HG02981 (cell line): ENCODE data around the gene CHCHD6.

ENCODE experiments used
- ATAC-seq: cut with Tn5 transposase; IDR thresholded peaks from one replicate; pipeline ENCODE4 v1.9.1; 2021; ENCODE audit warnings: mild to moderate bottlenecking, moderate library complexity; ENCODE audit not compliant: unreplicated experiment

CHCHD6 gene

DNA sequence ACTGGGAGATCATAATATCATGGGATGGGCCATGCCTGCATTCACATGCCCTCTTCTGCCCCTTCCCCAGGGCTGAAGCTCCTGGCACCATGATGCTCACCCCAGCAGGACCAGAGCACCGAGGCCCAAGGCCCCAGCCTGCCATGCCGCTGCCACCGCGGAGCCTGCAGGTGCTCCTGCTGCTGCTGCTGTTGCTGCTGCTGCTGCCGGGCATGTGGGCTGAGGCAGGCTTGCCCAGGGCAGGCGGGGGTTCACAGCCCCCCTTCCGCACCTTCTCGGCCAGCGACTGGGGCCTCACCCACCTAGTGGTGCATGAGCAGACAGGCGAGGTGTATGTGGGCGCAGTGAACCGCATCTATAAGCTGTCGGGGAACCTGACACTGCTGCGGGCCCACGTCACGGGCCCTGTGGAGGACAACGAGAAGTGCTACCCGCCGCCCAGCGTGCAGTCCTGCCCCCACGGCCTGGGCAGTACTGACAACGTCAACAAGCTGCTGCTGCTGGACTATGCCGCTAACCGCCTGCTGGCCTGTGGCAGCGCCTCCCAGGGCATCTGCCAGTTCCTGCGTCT is 284.5 kb downstream of the CHCHD6 start:
- ATAC-seq: no peak

DNA sequence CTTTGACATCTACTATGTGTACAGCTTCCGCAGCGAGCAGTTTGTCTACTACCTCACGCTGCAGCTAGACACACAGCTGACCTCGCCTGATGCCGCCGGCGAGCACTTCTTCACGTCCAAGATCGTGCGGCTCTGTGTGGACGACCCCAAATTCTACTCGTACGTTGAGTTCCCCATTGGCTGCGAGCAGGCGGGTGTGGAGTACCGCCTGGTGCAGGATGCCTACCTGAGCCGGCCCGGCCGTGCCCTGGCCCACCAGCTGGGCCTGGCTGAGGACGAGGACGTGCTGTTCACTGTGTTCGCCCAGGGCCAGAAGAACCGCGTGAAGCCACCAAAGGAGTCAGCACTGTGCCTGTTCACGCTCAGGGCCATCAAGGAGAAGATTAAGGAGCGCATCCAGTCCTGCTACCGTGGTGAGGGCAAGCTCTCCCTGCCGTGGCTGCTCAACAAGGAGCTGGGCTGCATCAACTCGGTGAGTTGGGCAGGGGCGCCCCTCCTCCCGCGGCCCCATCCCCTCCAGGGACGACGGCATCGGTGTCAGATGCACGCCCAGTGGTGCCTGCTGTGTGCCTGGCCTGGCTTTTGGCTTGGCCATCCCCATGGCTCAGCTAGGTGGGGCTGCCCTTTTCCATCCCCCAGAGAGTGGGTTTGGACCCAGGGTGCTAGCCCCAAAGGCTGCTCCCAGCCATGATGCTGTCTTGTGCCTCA is 285.4 kb downstream of the CHCHD6 start:
- ATAC-seq: no peak

DNA sequence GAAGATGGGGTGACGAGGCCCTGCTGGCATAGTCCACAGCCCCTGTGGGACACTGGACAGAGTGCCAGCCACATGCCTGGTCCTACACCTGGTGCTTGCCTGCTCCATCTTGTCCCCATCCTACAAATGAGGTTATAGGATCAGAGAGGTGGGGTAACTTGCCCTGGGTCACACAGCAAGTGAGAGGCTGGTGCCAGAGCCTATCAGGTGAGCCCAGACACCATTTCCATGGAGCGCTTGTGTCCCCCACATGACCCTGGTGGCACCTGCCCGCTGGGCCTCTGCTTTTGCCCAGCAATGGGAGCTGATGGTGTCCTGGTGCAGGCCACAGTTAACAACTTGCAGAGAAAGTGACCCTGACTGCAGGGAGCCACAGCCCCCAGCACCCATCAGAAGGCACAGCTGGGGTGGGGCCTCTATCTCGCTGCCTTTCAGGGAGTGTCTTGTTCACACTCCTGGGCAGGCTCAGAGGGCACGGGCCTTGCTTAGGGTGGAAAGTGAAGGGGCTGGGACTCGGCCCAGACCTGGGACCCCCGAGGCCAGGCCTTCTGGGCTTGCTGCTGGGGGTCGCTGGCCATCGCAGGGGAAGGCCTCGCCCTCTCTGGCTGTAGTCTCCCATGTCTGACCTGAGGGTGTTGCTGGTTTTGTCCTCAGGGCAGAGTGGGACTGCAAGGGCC is 286.1 kb downstream of the CHCHD6 start:
- no peak for ATAC-seq

DNA sequence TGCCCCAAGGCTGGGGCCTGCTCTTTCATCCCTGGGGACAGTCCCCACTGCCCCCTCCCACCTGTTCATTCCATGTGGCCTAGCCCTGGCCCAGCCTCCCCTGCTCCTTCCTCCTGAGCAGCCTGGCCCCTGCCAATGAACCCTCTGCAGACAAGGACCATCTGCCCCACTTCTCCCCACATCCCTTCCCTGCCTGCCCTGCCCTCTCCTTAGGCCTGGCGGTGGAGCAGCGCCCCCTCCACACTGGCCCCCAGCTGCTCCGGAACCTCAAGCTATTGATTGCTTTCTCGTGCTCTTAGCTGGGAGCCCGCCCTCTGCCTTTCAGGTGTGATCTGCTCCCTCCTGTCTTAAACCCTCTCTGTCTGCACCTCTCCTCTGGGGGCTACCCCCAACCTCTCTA is 286.9 kb downstream of the CHCHD6 start:
- ATAC-seq: no peak

DNA sequence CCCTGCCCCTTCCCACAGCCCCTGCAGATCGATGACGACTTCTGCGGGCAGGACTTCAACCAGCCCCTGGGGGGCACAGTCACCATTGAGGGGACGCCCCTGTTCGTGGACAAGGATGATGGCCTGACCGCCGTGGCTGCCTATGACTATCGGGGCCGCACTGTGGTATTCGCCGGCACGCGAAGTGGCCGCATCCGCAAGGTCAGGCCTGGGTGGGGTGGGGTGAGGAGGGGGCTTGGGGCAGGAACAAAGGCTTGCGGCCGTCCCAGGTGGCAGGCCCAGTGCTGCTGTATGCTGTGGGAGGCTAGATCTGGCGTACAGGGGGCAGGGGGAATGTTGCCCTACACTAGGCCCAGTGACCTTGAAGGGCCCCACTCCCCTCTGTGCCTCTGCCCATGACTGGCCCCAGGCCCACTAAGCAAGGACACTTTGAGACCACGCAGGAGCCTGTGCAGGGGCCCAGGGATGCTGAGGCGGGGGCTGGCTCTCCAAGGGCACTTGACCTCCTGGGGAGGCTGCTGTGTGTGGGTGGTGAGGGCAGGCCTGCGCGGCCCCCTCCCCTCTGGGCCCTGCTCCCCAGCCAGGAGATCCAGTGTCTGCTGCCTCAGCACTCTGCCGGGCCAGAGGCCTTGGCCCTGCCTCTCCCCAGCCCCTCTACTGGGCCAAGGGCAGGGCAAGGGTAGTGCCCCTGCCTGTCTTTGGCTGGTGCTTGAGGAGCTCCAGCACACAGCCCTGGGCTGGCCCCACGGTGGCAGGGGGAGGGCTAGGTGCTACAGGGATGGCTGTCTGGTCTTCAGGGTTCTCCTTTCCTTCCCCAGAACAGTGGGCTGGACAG is 287.5 kb downstream of the CHCHD6 start:
- no peak for ATAC-seq

DNA sequence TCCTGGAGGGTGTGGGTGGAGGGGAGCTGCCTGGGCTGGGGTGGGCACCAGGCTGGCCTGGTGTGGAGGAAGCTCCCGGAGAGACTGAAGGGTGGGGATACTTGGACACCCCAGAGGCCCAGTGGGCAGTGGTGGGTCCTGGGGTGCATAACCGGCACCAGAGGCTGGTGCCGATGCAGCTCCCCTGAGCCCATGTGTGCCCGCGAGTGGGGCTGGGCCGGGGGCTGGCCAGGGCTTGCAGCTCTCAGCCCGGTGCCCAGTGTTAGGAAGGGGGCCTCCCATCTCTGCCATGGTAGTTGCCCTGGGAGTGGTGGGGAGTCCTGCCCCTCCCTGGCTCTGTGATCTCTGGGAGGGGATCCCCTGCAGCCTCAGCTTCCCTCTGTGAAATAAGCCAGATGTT is 288.2 kb downstream of the CHCHD6 start:
- no peak for ATAC-seq

DNA sequence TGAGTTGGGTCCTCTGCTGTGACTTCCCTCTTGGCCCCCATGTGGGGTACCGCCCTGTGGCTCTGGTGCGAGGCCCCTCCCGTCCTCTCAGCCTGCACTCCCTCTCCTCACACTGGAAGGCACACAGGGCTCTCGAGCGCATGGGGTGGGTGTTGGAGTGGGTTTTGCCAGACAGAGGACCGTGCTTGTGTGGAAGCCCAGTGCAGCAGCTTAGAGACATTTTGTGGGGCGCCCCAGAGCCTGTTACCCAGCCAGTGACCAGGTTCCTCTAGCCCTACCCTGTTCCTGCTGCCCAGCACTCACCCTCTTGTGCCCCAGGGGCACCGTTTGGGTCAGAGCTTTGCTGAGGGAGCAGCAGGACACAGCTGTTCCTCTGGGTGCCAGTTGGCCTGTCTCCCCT is 288.7 kb downstream of the CHCHD6 start:
- ATAC-seq: no peak

DNA sequence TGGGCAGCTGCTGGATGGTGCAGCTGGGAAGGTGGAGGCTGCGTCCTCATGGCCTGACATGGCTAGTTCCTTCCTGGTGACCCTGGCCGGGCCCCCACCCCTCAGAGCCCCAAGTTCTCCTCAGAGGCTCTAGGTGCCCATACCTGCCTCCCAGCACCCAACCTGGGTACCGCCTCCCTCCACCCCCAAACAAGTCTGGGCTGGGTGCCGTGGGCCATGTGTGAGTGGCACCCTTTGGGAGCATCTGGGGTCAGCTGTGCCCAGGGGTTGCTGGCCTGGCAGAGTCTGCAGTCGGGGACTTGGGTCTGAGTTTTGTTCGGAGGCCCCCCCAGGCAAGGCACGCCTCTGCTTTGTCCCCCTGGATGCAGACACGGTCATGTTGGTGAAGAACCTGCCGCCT is 289.4 kb downstream of the CHCHD6 start:
- no peak for ATAC-seq

DNA sequence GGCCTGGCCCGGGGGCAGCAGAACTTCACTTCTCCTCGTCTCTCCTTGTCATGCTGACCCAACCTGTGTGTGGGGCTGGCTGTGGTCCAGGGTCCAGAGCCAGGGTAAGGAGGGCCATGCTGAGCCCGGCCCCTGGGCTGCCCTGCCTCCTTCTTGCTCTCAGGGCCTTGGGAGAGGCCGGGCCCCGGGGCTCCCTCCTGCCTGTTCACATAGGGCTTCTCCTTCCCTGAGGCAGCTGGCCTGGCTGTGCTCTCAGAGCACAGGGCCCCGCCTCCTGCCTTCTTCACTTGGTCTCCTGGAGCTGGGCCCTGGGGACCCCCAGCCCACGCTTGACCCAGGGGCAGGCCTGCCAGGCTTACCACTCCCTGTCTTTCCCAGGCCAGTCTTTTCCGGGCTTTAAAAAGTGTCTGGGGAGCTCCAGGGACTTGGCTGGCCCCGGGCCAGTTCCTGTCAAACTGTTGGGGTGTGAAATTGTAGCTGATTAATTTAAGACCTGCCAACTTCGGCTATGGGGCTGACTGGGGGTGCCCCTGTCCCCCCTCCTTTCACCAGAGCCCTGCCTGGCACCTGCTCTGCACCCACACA is 290.7 kb downstream of the CHCHD6 start:
- ATAC-seq: no peak

DNA sequence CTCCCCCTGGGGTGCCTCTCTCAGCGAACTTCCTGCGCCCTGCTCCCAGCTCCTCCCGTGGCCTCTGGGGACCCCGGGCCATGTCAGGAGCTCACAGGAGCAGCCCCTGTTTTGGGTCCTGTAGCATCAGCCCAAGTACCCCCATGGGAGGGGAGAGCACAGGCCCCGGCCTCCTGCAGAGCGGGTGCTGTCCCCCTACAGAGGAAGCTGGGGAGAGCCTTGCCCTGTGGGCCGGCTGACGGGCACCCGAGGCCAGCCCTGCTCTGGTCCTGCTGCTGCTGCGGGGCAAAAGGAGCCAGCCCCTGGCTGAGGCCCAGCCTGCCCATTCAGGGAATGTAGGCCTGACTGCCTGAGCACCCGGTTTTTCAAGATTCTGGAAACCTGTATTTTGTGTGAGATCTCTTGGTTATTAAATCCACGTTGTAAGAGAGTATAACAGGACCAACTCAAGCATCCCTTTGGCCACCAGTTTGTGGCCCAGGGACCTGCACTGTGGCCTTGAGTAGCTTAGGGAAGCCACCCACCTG is 291.3 kb downstream of the CHCHD6 start:
- ATAC-seq: no peak

DNA sequence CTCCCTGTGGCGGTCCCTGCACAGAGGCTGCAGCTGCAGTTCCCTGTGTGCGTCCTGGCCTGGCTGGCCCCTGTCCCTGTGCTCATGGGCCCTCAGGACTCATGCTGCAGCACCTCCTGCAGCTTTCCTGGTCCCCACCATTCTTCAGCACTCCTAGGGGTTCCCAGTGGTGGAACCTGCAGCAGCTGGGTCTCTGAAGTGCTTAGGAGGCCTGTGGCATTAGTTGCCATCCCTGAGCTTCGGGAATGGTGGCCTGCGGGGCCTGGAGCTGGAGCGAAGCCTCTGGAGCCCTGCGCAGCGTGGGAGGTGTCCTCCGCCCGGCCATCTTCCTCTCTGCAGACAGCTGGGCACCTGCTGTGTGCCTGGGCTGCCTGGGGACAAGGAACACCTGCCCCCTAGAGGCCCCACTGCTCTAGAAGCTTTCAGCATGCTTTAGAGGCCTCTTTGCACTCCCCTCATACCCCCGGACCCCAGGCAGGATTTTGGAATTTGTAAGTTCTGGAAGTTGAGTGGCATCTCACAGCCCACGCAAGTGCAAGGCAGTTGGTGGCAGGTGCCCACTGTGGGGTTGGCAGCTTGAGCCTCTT is 292.0 kb downstream of the CHCHD6 start:
- no peak for ATAC-seq

DNA sequence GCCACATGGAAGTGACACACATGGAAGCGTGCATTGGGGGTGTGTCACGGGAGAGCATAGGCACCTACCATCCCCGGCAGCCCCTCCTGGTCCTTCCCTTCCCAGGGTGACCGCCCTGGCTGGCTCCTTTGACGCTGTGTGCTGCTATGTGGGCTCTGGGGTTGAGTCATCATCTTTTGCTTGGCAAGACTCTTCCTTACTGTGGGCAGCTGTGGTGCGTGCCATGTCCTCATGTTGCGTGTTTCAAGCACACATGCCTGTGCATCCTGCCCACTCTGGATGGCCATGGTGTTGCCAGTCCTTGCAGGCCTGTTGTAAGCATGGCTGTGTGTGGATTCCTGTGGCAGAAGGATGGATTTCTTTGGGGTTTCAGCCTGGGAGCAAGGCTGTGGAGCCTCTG is 292.9 kb downstream of the CHCHD6 start:
- no peak for ATAC-seq

DNA sequence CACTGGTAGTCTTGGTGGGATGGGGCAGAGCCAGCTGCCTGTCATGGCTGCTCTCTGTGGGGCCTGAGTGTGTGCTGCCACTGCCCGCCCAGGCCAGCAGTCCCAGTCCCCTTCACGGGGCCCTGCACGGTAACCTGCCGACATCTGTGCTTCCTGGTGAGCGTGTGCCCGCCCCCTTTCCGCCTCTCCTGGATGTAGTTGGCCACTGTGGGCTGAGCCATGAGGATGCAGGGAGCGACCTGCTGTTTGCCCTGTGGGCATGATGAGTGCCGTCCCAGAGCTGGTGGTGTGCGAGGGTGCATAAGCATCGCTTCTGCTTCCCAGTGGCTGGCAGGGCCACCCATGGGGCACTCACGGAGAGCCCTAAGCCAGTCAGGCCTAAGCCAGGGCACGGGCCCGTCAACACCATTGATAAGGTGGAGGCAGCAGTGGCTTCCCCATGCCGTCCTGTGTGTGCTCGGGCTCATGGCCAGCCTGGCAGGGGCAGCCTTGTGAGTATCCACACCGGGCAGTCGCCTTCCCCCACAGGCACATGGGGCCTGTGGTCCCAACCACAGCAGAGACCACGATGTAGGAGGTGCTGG is 293.5 kb downstream of the CHCHD6 start:
- ATAC-seq: no peak

DNA sequence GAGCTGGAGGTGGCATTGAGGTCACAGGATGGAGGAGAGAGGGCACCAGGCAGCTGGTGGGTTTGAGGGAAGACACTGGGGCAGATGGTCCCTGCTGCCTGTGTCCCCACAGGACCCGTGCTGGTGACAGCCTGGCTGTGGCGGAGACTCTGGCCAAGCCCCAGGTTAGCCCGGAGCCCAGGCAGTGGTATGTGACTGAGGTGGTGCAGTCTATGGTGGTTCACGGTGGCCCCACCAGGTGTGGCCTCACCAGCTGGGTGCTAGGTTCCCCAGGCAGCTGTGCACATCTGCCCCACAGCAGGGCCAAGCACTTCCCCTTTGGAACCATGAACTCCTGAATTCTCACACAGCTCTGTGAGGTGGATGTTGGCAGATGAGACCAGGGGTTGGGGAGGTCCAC is 294.3 kb downstream of the CHCHD6 start:
- no peak for ATAC-seq

DNA sequence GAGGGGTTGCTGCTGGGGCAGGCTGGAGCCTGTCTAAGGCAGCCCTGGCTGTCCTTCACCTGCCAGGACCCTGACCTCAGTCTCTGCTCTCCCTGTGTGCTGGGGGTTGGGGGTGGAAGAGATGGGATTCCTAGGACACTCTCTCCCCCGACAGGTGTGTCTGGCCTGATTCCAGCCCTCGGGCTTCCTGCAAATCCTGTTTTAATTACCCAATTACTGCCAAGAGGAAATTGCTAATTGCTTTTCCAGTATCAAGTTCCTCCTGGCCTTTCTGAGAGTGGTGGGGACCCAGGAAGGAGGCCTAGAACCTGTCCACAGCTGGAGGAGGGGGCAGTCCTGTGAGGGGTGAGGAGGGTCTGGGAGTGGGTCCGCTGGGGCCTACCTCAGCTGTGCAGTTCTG is 294.7 kb downstream of the CHCHD6 start:
- ATAC-seq: no peak

DNA sequence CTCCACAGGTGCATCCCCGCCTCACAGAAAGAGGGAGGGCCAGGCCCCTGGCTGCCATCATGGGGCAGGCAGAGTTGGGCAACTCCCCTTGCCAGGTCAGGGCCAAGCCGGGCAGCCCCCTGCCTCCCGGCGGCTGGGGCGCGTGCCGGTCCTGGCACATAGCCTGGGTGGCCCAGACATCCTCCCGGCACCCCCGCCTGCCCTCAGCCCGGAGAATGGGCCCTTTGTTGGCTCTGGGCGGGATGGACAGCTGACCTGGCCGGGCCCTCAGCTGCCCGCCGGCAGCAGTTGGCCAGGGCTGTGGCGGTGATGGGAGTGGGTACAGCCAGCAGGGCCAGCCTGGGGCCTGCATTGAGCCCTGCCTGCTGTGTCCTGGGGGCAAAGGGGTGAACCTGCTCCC is 295.3 kb downstream of the CHCHD6 start:
- ATAC-seq: no peak

DNA sequence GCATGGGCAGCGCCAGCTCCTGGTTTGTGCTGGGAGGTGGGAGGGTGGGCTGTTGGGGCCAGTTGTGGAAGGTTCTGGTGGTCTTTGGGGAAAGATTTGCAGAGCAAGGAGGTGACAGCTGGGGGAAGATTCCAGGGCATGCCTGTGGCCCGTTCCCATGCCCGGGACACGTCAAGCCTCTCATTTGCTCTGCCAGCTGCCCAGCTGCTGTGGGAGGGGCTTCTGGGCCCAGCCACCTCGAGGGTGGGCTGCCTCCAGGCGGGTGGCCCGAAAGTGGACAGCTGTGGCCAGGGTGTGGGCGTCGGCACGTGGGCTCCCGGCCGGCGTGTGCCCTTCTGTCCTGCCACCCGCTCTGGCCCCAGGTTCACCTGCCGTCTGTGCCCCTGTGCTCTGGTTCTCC is 296.1 kb downstream of the CHCHD6 start:
- no peak for ATAC-seq

DNA sequence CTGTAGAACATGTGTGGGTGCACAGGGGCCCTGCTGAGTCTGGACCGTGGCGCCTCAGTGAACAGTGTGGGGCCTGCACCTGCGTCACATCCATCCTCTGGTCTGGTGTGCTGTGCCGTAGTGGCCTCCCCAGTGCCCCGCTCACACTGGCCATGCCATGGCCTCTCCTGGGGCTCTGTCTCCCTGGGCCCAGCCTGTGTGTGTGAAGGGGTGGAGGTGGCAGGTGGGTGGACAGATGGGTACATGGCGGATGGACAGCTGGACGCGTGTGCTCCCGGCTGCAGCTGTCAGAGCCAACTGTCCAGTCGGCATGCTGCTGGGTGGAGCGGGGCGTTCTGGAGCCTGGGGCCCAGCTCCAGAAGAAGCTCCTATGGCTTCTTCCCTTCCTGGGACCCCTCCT is 296.7 kb downstream of the CHCHD6 start:
- no peak for ATAC-seq

DNA sequence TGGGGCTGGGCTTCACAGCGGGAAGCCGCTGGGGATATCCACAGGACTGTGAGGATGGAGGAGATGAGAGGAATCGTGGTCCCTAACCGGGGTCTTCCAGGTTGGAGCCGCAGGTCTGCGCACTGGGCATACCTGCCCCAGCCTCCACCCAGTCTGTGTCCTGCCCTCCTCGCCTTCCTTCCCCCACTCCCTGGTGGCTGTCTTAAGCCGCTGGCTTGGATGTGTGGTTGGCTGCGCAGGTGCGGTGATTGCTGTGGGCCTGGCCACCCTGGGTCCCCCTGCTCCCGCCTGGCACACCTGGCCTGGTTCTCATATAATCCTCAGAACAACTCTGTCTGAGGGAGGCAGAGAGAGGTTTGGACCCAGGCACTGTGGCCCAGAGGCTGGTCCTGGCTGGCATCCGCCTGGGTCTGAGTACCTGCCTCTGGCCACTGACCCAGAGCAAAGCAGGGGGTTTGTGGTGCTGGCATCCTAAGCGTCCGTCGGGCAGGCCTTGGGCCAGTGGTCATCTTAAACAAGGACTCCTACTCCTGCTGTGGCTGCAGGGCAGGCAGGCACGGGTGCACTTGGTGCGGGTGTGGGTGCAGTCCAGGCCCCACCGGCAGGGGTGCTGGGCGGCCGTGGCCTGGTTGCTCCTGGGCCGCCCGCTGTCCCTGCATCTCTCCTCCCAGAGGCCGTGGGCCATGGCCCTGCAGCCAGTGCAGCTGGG is 297.6 kb downstream of the CHCHD6 start:
- no peak for ATAC-seq
